ENCODE measurements around the gene PHF8. TPM values are rescaled to one million over a fixed set of nuclear protein-coding genes. Genes with fewer than 3 reads are reported as not detected.

PHF8 gene
- total RNA-seq (2013), result 17.4 TPM
- polyA plus RNA-seq (10 to 100 TPM; 10.5 to 20.3 (median 11.9) TPM), polyA minus RNA-seq (24.8 and 28.2 TPM in 2 replicates), total RNA-seq (23.8 to 73.3 (median 52.7) reads per million in 11 experiments)

DNA sequence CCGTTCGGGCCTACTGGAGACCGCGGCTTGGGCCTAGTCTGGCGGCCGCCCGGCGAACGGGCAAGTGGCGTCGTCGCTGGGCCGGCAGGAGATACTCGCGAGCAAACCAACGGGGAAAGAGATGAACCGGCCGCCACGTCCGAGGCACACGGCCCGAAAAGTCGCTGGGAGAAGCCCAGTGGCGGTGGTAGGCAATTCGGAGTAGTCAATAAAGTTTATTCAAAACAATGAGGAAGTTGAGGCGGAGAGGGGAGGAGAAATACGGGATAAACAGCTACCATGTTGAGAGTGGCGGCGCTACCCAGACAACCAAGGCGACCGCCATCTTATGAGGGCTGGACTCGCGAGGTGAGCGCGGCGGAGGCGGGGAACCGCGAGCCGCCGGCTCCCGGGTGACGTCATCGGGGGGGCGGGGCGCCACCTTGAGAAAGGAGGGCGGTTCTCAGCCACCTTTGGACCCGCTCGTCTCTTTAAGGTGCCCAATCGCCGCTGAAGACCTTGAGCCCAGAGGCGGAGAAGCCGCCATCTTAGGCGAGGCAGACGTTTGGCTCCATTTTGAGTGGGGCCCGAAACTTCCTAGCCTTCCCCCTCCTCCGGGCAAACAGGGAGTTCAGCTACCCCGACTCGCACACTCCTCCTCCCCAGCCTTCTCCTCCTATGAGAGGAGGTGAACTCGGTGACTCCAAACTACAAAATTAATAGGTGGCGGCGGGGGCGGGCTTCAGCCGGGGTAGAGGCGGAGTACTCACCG lies at the start of gene PHF8:
TSS of gene PHF8 (minus strand) at position 348 of the 751 bp plus-strand sequence. CDS start 1,745 bp downstream, outside the sequence.
- Histone ChIP-seq H3K4me2 (replicated peaks; ENCODE audit: extremely low read depth, low read length, poor library complexity, severe bottlenecking) (peak within 1 kb of the TSS; percentile 89), H3K27ac (ENCODE audit: low read depth in 1 of 2, low read length in 2 of 2) (peak within 1 kb of the TSS; percentile 88 to 98), H4K20me1 (ENCODE audit: insufficient read depth, low read length) (no peaks in the 10 kb centered on the region), H3K9me3 (replicated peaks in 1 of 2; ENCODE audit: control insufficient read depth in 1 of 2, insufficient read depth in 1 of 2, low read length in 2 of 2) (peaks cover 0 to 6% of the 10 kb centered on the region in 2 donors), H3K4me3 (replicated peaks in 1 of 3; ENCODE audit: low read depth in 2 of 3, low read length in 3 of 3) (peak within 1 kb of the TSS; percentile 67 to 86 (median 83)), H3K36me3 (replicated peaks in 1 of 2; ENCODE audit: control insufficient read depth in 1 of 2, insufficient read depth in 2 of 2, low read length in 2 of 2) (peaks cover 19 to 25% of the 10 kb centered on the region in 2 donors), H3K27me3 (ENCODE audit: control insufficient read depth in 2 of 2, insufficient read depth in 2 of 2, low read length in 2 of 2) (no peaks in the 10 kb centered on the region), H3K79me2 (ENCODE audit: insufficient read depth, low read length) (peaks cover 12% of the 10 kb centered on the region), H3K4me1 (ENCODE audit: control insufficient read depth in 1 of 2, insufficient read depth in 2 of 2, low read length in 2 of 2) (peaks cover 16% of the 10 kb centered on the region in 2 donors), H3K9ac (ENCODE audit: insufficient read depth, low read length, poor library complexity, severe bottlenecking) (peak within 1 kb of the TSS; percentile 94), H2AFZ (ENCODE audit: insufficient read depth, low read depth, low read length, poor library complexity, severe bottlenecking) (peak within 1 kb of the TSS; percentile 85)
- intact Hi-C loops (cut with micrococcal nuclease), result loop anchor here (5.0 to 10.0 kb wide), 6 partner anchors 138 to 770 kb away; partner anchors contain the start of genes FAM120C (in 1 of the 2), GNL3L (in 1 of the 2), HUWE1 (in 1 of the 2) and TSR2 (in 1 of the 2)
- DNase-seq, result peak; percentile 88 to 94 (median 94)
- Mint-ChIP-seq H3K27ac (peak within 1 kb of the TSS; percentile 98 to 99 (median 98)), H3K36me3 (peaks cover 15 to 18% of the 10 kb centered on the region in 2 donors), H3K27me3 (ENCODE audit: low read depth in 3 of 3) (peaks cover 0 to 7% (median 0%) of the 10 kb centered on the region in 3 donors), H3K4me1 (peaks cover 18% of the 10 kb centered on the region), H3K9me3 (peaks cover 0 to 14% (median 8%) of the 10 kb centered on the region in 7 donors), H3K4me3 (peak within 1 kb of the TSS; percentile 91 to 96)
- TF ChIP-seq, protein P1, sequence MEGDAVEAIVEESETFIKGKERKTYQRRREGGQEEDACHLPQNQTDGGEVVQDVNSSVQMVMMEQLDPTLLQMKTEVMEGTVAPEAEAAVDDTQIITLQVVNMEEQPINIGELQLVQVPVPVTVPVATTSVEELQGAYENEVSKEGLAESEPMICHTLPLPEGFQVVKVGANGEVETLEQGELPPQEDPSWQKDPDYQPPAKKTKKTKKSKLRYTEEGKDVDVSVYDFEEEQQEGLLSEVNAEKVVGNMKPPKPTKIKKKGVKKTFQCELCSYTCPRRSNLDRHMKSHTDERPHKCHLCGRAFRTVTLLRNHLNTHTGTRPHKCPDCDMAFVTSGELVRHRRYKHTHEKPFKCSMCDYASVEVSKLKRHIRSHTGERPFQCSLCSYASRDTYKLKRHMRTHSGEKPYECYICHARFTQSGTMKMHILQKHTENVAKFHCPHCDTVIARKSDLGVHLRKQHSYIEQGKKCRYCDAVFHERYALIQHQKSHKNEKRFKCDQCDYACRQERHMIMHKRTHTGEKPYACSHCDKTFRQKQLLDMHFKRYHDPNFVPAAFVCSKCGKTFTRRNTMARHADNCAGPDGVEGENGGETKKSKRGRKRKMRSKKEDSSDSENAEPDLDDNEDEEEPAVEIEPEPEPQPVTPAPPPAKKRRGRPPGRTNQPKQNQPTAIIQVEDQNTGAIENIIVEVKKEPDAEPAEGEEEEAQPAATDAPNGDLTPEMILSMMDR (IDR thresholded peaks at IDR 0.05), result no peak
- 0% methylated on average over 40 of the region's 66 CpGs for WGBS (ENCODE audit: insufficient coverage)

GRCh38 chrX:54093571-54093970 lies 49.3 kb upstream of the PHF8 start:
- no peaks in the 10 kb centered on the region for H3K36me3 ChIP-seq (replicated peaks in 1 of 2; ENCODE audit: control insufficient read depth in 1 of 2, insufficient read depth in 2 of 2, low read length in 2 of 2)
- H3K27ac ChIP-seq (ENCODE audit: low read depth in 1 of 2, low read length in 2 of 2), result no peak overlapping the region
- no peak overlapping the region for H2AFZ ChIP-seq (ENCODE audit: insufficient read depth, low read depth, low read length, poor library complexity, severe bottlenecking)
- Mint-ChIP-seq H3K4me1 (no peaks in the 10 kb centered on the region), H3K36me3 (peaks cover 0 to 4% of the 10 kb centered on the region in 2 donors), H3K9me3 (peaks cover 0 to 2% (median 0%) of the 10 kb centered on the region in 7 donors), H3K27me3 (ENCODE audit: low read depth in 3 of 3) (peaks cover 0 to 2% (median 0%) of the 10 kb centered on the region in 3 donors), H3K27ac (no peak overlapping the region), H3K4me3 (no peak overlapping the region)
- TF ChIP-seq, protein P1 (IDR thresholded peaks at IDR 0.05), result no peak
- no peak for DNase-seq
- no peak overlapping the region for H3K4me2 ChIP-seq (replicated peaks; ENCODE audit: extremely low read depth, low read length, poor library complexity, severe bottlenecking)
- H3K27me3 ChIP-seq (ENCODE audit: control insufficient read depth in 2 of 2, insufficient read depth in 2 of 2, low read length in 2 of 2), result no peaks in the 10 kb centered on the region
- no peaks in the 10 kb centered on the region for H3K9me3 ChIP-seq (replicated peaks in 1 of 2; ENCODE audit: control insufficient read depth in 1 of 2, insufficient read depth in 1 of 2, low read length in 2 of 2)
- H3K4me3 ChIP-seq (replicated peaks in 1 of 3; ENCODE audit: low read depth in 2 of 3, low read length in 3 of 3), result no peak overlapping the region
- H3K4me1 ChIP-seq (ENCODE audit: control insufficient read depth in 1 of 2, insufficient read depth in 2 of 2, low read length in 2 of 2), result no peaks in the 10 kb centered on the region
- intact Hi-C loops (cut with micrococcal nuclease), result no loop called here
- H3K9ac ChIP-seq (ENCODE audit: insufficient read depth, low read length, poor library complexity, severe bottlenecking), result no peak overlapping the region
- WGBS (ENCODE audit: insufficient coverage), result no CpG with 5 or more reads among the region's 2 CpGs
- no peaks in the 10 kb centered on the region for H3K79me2 ChIP-seq (ENCODE audit: insufficient read depth, low read length)
- no peaks in the 10 kb centered on the region for H4K20me1 ChIP-seq (ENCODE audit: insufficient read depth, low read length)

Data from CD14-positive monocyte (primary cell).